LNCaP clone FGC (cell line): ENCODE measurements around the gene ASCC2.
"Not testable (repeated sequence)": the region's sequence is repeated elsewhere in the genome, so short reads cannot be mapped to it uniquely, and the experiment has no call there.

Experiments
- DNase-seq: peaks from one replicate; pipeline ENCODE4 v3.0.0-alpha.2; 2011; ENCODE audit warnings: low read depth
- H3K4me3 ChIP-seq: 2 replicates; pipeline ENCODE4 v1.5.1; 2011; ENCODE audit warnings: mild to moderate bottlenecking, low read depth, low read length, control low read depth
- CTCF ChIP-seq: IDR thresholded peaks from 2 replicates; pipeline ENCODE4 v1.5.1; 2012; ENCODE audit warnings: mild to moderate bottlenecking; ENCODE audit not compliant: control insufficient read depth, insufficient read depth; ENCODE audit errors: extremely low read depth

Gene ASCC2

GRCh38 chr22:29758068-29758622, 79.9 kb downstream of the ASCC2 start:
- DNase-seq, result no peak

GRCh38 chr22:29757096-29757495, 81.0 kb downstream of the ASCC2 start:
- no peak for DNase-seq
- TF ChIP-seq CTCF, result no peak
- H3K4me3 ChIP-seq, result no peak overlapping the region

More at GRCh38 chr22:29758068-29758622, 79.9 kb downstream of the ASCC2 start:
- no peak overlapping the region for H3K4me3 ChIP-seq
- TF ChIP-seq CTCF, result no peak

- no peak overlapping the region for H3K4me3 ChIP-seq
- DNase-seq, result no peak
Observed at GRCh38 chr22:29756341-29756740, 81.7 kb downstream of the ASCC2 start.

GRCh38 chr22:29755889-29756288, 82.2 kb downstream of the ASCC2 start:
- no peak overlapping the region for H3K4me3 ChIP-seq
- TF ChIP-seq CTCF, result no peak
- no peak for DNase-seq

More at GRCh38 chr22:29756341-29756740, 81.7 kb downstream of the ASCC2 start:
- no peak for TF ChIP-seq CTCF

- DNase-seq, H3K4me3 ChIP-seq: not testable (repeated sequence)
Observed at GRCh38 chr22:29754658-29755395, 83.2 kb downstream of the ASCC2 start.

- DNase-seq, result no peak
- no peak overlapping the region for H3K4me3 ChIP-seq
- no peak for TF ChIP-seq CTCF
Observed at GRCh38 chr22:29753808-29754657, 84.0 kb downstream of the ASCC2 start.

GRCh38 chr22:29751669-29752068, 86.4 kb downstream of the ASCC2 start:
- no peak for DNase-seq
- TF ChIP-seq CTCF, result no peak

More at GRCh38 chr22:29751669-29752068, 86.4 kb downstream of the ASCC2 start:
- no peak overlapping the region for H3K4me3 ChIP-seq
